ENCODE data around the gene CSRP1. TPM values are rescaled to one million over a fixed set of nuclear protein-coding genes. Genes with fewer than 3 reads are reported as not detected.

Gene CSRP1
- total and polyA plus RNA-seq, 2 of the 13 experiments (the other 11 are each of a cell fraction or from before 2014, with no cell fraction given) = 17.7 to 68.9 TPM

DNA sequence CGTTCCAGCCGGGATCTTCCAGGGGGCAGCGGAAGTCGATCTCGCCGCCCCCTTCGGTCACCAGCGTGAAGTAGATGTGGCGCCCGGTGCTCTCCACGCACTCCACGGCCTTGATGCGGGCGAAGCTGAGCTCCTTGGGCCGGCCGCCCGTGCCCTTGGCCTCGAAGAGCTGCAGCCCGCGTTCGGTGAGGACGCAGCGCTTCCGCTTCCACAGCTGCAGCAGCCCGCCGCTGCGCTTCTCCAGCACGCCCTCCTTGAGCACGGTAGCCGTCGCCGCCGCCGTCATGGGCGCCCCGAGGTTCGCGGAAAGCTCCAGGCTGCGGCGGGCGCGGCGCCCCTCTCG, 38.5 kb downstream of the CSRP1 start (continued):
- TF ChIP-seq, protein P1, sequence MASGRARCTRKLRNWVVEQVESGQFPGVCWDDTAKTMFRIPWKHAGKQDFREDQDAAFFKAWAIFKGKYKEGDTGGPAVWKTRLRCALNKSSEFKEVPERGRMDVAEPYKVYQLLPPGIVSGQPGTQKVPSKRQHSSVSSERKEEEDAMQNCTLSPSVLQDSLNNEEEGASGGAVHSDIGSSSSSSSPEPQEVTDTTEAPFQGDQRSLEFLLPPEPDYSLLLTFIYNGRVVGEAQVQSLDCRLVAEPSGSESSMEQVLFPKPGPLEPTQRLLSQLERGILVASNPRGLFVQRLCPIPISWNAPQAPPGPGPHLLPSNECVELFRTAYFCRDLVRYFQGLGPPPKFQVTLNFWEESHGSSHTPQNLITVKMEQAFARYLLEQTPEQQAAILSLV (CRISPR knock-in tag; IDR thresholded peaks at IDR 0.05; ENCODE audit: borderline replicate concordance) = no peak
- no peak for TF ChIP-seq ZMYM4 (CRISPR knock-in tag; IDR thresholded peaks at IDR 0.05)
- TF ChIP-seq, protein P2, sequence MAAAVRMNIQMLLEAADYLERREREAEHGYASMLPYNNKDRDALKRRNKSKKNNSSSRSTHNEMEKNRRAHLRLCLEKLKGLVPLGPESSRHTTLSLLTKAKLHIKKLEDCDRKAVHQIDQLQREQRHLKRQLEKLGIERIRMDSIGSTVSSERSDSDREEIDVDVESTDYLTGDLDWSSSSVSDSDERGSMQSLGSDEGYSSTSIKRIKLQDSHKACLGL (CRISPR knock-in tag; IDR thresholded peaks at IDR 0.05) = no peak
- TF ChIP-seq, protein P3, sequence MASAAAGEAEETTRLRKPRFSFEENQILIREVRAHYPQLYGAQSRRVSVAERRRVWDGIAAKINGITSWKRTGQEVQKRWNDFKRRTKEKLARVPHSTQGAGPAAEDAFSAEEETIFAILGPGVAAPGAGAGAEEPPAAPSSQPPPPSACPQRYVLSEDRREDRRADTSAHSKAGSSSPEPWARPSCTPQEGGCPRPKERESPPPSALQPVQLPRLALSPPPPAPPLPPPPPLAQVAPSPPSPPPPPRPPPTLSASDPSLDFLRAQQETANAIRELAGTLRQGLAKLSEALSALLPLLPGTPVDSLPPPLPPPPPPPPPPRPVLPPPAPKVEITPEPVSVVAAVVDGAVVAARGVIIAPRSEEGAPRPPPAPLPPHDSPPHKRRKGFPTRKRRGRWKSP (CRISPR knock-in tag; IDR thresholded peaks at IDR 0.05) = no peak
- TF ChIP-seq GLMP (CRISPR knock-in tag; IDR thresholded peaks at IDR 0.05; ENCODE audit: borderline replicate concordance) = no peak
- no peak for TF ChIP-seq HIVEP1 (CRISPR knock-in tag; IDR thresholded peaks at IDR 0.05)
- no peak for TF ChIP-seq RAD51 (IDR thresholded peaks at IDR 0.05; ENCODE audit: borderline replicate concordance)
- TF ChIP-seq, protein P4, sequence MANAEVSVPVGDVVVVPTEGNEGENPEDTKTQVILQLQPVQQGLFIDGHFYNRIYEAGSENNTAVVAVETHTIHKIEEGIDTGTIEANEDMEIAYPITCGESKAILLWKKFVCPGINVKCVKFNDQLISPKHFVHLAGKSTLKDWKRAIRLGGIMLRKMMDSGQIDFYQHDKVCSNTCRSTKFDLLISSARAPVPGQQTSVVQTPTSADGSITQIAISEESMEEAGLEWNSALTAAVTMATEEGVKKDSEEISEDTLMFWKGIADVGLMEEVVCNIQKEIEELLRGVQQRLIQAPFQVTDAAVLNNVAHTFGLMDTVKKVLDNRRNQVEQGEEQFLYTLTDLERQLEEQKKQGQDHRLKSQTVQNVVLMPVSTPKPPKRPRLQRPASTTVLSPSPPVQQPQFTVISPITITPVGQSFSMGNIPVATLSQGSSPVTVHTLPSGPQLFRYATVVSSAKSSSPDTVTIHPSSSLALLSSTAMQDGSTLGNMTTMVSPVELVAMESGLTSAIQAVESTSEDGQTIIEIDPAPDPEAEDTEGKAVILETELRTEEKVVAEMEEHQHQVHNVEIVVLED (CRISPR knock-in tag; IDR thresholded peaks at IDR 0.05; ENCODE audit: borderline replicate concordance) = no peak
- TF ChIP-seq TBP (CRISPR knock-in tag; IDR thresholded peaks at IDR 0.05) = no peak
- TF ChIP-seq SKI (IDR thresholded peaks at IDR 0.05; ENCODE audit: partially characterized antibody) = no peak
- no peak for TF ChIP-seq ZBTB7A (CRISPR knock-in tag; IDR thresholded peaks at IDR 0.05)
- TF ChIP-seq ZNF556 (CRISPR knock-in tag; IDR thresholded peaks at IDR 0.05; ENCODE audit: borderline replicate concordance) = no peak
- TF ChIP-seq ATF6 (CRISPR knock-in tag; conservative IDR thresholded peaks at IDR 0.05) = no peak
- 0 out of 2 replicates have a peak, but pooled peaks have one; percentile 28 for TF ChIP-seq SRY (CRISPR knock-in tag; IDR thresholded peaks at IDR 0.05)
- TF ChIP-seq EED (CRISPR knock-in tag; IDR thresholded peaks at IDR 0.05) = 0 out of 2 replicates have a peak, but pooled peaks have one; percentile 2
- no peak for TF ChIP-seq ZFP1 (CRISPR knock-in tag; IDR thresholded peaks at IDR 0.05)
- peak; percentile 40; the same call in 1 of the 2 replicates for TF ChIP-seq ZNF543 (CRISPR knock-in tag; IDR thresholded peaks at IDR 0.05)
- TF ChIP-seq AGO2 (optimal IDR thresholded peaks at IDR 0.05; ENCODE audit: low read depth, low read length) = peak; percentile 89
- no peak for TF ChIP-seq HMG20A (CRISPR knock-in tag; IDR thresholded peaks at IDR 0.05; ENCODE audit: borderline replicate concordance)
